Activated CD4-positive, alpha-beta T cell treated with anti-CD3 and anti-CD28 coated beads, Interleukin-2, amount 10 ng/mL, durations not matched to agents 24 days and 14 days (primary cell): ENCODE data around the gene JADE3. TPM values are rescaled to one million over a fixed set of nuclear protein-coding genes. Genes with fewer than 3 reads are reported as not detected.

Experiments
- DNase-seq: peaks from one replicate; pipeline ENCODE4 v3.0.0; 2022
- H3K27ac Mint-ChIP-seq: one replicate; pipeline ENCODE4 v1.8.0; 2022; ENCODE audit warnings: mild to moderate bottlenecking, mixed read lengths
- H3K27me3 Mint-ChIP-seq: one replicate; pipeline ENCODE4 v1.8.0; 2022; ENCODE audit warnings: mixed read lengths
- H3K36me3 Mint-ChIP-seq: one replicate; pipeline ENCODE4 v1.8.0; 2022; ENCODE audit warnings: low read depth, mild to moderate bottlenecking, mixed read lengths
- H3K4me1 Mint-ChIP-seq: one replicate; pipeline ENCODE4 v1.8.0; 2021; ENCODE audit warnings: mixed read lengths
- H3K4me3 Mint-ChIP-seq: one replicate; pipeline ENCODE4 v1.8.0; 2022; ENCODE audit warnings: mild to moderate bottlenecking, moderate library complexity, mixed read lengths
- H3K9me3 Mint-ChIP-seq: one replicate; pipeline ENCODE4 v1.8.0; 2021; ENCODE audit warnings: mixed read lengths
- intact Hi-C: fragments of 100-400 bp; cut with micrococcal nuclease; formaldehyde crosslinking; loops from one replicate; pipeline ENCODE4 v1.15.1; 2023
- total RNA-seq: library from RNA; stranded (reverse); gene quantifications from 2 replicates; pipeline ENCODE4 v1.2.3, GENCODE V29; 2022

The JADE3 gene
- total RNA-seq, 1 donor from 2014 or later = 1.5 TPM

GRCh38 chrX:46994096-46994495 lies 81.9 kb downstream of the JADE3 start:
- no peak overlapping the region for H3K27ac Mint-ChIP-seq
- H3K36me3 Mint-ChIP-seq = no peaks in the 10 kb centered on the region

GRCh38 chrX:47012131-47012530 lies 99.9 kb downstream of the JADE3 start:
- Mint-ChIP-seq H3K4me3 (no peak overlapping the region), H3K27ac (no peak overlapping the region), H3K9me3 (no peaks in the 10 kb centered on the region), H3K4me1 (no peaks in the 10 kb centered on the region), H3K36me3 (no peaks in the 10 kb centered on the region), H3K27me3 (peaks cover under 1% of the 10 kb centered on the region)
- DNase-seq = no peak
- intact Hi-C loops = no loop called here

More at GRCh38 chrX:46994096-46994495, 81.9 kb downstream of the JADE3 start:
- H3K9me3 Mint-ChIP-seq = no peaks in the 10 kb centered on the region
- no peaks in the 10 kb centered on the region for H3K27me3 Mint-ChIP-seq
- no peak for DNase-seq
- intact Hi-C loops = no loop called here
- H3K4me1 Mint-ChIP-seq = no peaks in the 10 kb centered on the region
- H3K4me3 Mint-ChIP-seq = no peak overlapping the region

GRCh38 chrX:47026198-47026597 lies 114.0 kb downstream of the JADE3 start:
- Mint-ChIP-seq H3K4me3 (no peak overlapping the region), H3K36me3 (no peaks in the 10 kb centered on the region), H3K27me3 (no peaks in the 10 kb centered on the region), H3K9me3 (no peaks in the 10 kb centered on the region), H3K27ac (no peak overlapping the region), H3K4me1 (no peaks in the 10 kb centered on the region)
- intact Hi-C loops = no loop called here
- no peak for DNase-seq

- intact Hi-C loops = loop anchor here (2.0 to 10.0 kb wide), 3 partner anchors 128 to 272 kb away; partner anchors contain the start of gene SLC9A7
- Mint-ChIP-seq H3K4me1 (no peaks in the 10 kb centered on the region), H3K4me3 (no peak overlapping the region), H3K36me3 (no peaks in the 10 kb centered on the region), H3K27ac (no peak overlapping the region), H3K9me3 (no peaks in the 10 kb centered on the region), H3K27me3 (no peaks in the 10 kb centered on the region)
- peak; percentile 67 for DNase-seq
Measured at GRCh38 chrX:47030339-47030738, 118.1 kb downstream of the JADE3 start.

- H3K27me3 Mint-ChIP-seq = peaks cover 6% of the 10 kb centered on the region
- intact Hi-C loops = no loop called here
- H3K36me3 Mint-ChIP-seq = no peaks in the 10 kb centered on the region
- no peaks in the 10 kb centered on the region for H3K4me1 Mint-ChIP-seq
- H3K4me3 Mint-ChIP-seq = no peak overlapping the region
- H3K9me3 Mint-ChIP-seq = peaks cover 5% of the 10 kb centered on the region
- H3K27ac Mint-ChIP-seq = no peak overlapping the region
- no peak for DNase-seq
Measured at GRCh38 chrX:47047989-47048388, 135.8 kb downstream of the JADE3 start.

- intact Hi-C loops = no loop called here
- no peaks in the 10 kb centered on the region for H3K27me3 Mint-ChIP-seq
- no peak for DNase-seq
- no peak overlapping the region for H3K4me3 Mint-ChIP-seq
- no peaks in the 10 kb centered on the region for H3K4me1 Mint-ChIP-seq
- H3K27ac Mint-ChIP-seq = no peak overlapping the region
- H3K36me3 Mint-ChIP-seq = no peaks in the 10 kb centered on the region
- H3K9me3 Mint-ChIP-seq = no peaks in the 10 kb centered on the region
Measured at GRCh38 chrX:47059142-47059874, 147.1 kb downstream of the JADE3 start.

GRCh38 chrX:47060708-47061107 lies 148.5 kb downstream of the JADE3 start:
- intact Hi-C loops = no loop called here
- DNase-seq = no peak
- Mint-ChIP-seq H3K4me3 (no peak overlapping the region), H3K27ac (no peak overlapping the region), H3K36me3 (no peaks in the 10 kb centered on the region), H3K27me3 (no peaks in the 10 kb centered on the region), H3K9me3 (no peaks in the 10 kb centered on the region), H3K4me1 (no peaks in the 10 kb centered on the region)

- Mint-ChIP-seq H3K4me3 (no peak overlapping the region), H3K4me1 (no peaks in the 10 kb centered on the region), H3K27ac (no peak overlapping the region), H3K9me3 (no peaks in the 10 kb centered on the region), H3K27me3 (no peaks in the 10 kb centered on the region), H3K36me3 (no peaks in the 10 kb centered on the region)
- intact Hi-C loops = no loop called here
- no peak for DNase-seq
Measured at GRCh38 chrX:47061238-47061919, 149.2 kb downstream of the JADE3 start.

GRCh38 chrX:47063179-47063578 lies 151.0 kb downstream of the JADE3 start:
- H3K27ac Mint-ChIP-seq = no peak overlapping the region
- H3K4me1 Mint-ChIP-seq = no peaks in the 10 kb centered on the region
- H3K4me3 Mint-ChIP-seq = no peak overlapping the region
- DNase-seq = no peak
- no peaks in the 10 kb centered on the region for H3K36me3 Mint-ChIP-seq
- intact Hi-C loops = no loop called here
- H3K9me3 Mint-ChIP-seq = no peaks in the 10 kb centered on the region
- no peaks in the 10 kb centered on the region for H3K27me3 Mint-ChIP-seq

- H3K4me1 Mint-ChIP-seq = no peaks in the 10 kb centered on the region
- no peaks in the 10 kb centered on the region for H3K9me3 Mint-ChIP-seq
- intact Hi-C loops = no loop called here
Measured at GRCh38 chrX:47068214-47068613, 156.0 kb downstream of the JADE3 start.

GRCh38 chrX:47068720-47069119 lies 156.5 kb downstream of the JADE3 start:
- no peaks in the 10 kb centered on the region for H3K36me3 Mint-ChIP-seq
- no peaks in the 10 kb centered on the region for H3K9me3 Mint-ChIP-seq
- H3K27me3 Mint-ChIP-seq = peaks cover 2% of the 10 kb centered on the region
- no peak overlapping the region for H3K27ac Mint-ChIP-seq
- H3K4me3 Mint-ChIP-seq = no peak overlapping the region
- DNase-seq = no peak
- intact Hi-C loops = no loop called here
- no peaks in the 10 kb centered on the region for H3K4me1 Mint-ChIP-seq

More at GRCh38 chrX:47068214-47068613, 156.0 kb downstream of the JADE3 start:
- Mint-ChIP-seq H3K36me3 (no peaks in the 10 kb centered on the region), H3K27ac (no peak overlapping the region), H3K27me3 (peaks cover 2% of the 10 kb centered on the region), H3K4me3 (no peak overlapping the region)
- no peak for DNase-seq

GRCh38 chrX:47078129-47079043 lies 166.2 kb downstream of the JADE3 start, which contains the start of gene RGN:
Gene RGN (plus strand): TSS chrX:47078443. CDS start chrX:47081145, 2,702 bp downstream.
- no peak for DNase-seq
- Mint-ChIP-seq H3K27ac (no peak within 1 kb of the TSS), H3K27me3 (no peaks in the 10 kb centered on the region), H3K4me3 (no peak within 1 kb of the TSS), H3K4me1 (no peaks in the 10 kb centered on the region), H3K36me3 (no peaks in the 10 kb centered on the region), H3K9me3 (no peaks in the 10 kb centered on the region)
- intact Hi-C loops = no loop called here

- Mint-ChIP-seq H3K4me3 (no peak overlapping the region), H3K36me3 (no peaks in the 10 kb centered on the region), H3K27ac (no peak overlapping the region), H3K4me1 (no peaks in the 10 kb centered on the region), H3K27me3 (no peaks in the 10 kb centered on the region), H3K9me3 (no peaks in the 10 kb centered on the region)
- no peak for DNase-seq
- intact Hi-C loops = no loop called here
Measured at GRCh38 chrX:47080215-47080914, 168.1 kb downstream of the JADE3 start.
